OCI-LY3 (cell line): ENCODE results near the gene WWOX.

Source experiments
- CTCF ChIP-seq: fragments of 200-600, 300-600 bp; sonication (generic); IDR thresholded peaks from 2 replicates; pipeline ENCODE4 v1.5.1; 2014; ENCODE audit warnings: antibody characterized with exemption, low read length, low read depth
- EZH2phosphoT487 ChIP-seq: fragments of 200-600 bp; shearing (Covaris generic); IDR thresholded peaks from 2 replicates; pipeline ENCODE4 v1.6.1; 2018; ENCODE audit warnings: antibody characterized with exemption, mixed run types, low read depth

- TF ChIP-seq CTCF (no peak), EZH2phosphoT487 (no peak)
Observed at GRCh38 chr16:78516006-78516736, 416.7 kb downstream of the WWOX start.
